GM10248 (cell line): ENCODE data around the gene PRMT2.
"Not testable (repeated sequence)": the region's sequence is repeated elsewhere in the genome, so short reads cannot be mapped to it uniquely, and the experiment has no call there.

Source experiments
- CTCF ChIA-PET: fragments of 300-600 bp; sonication (Branson Sonifier 250); formaldehyde crosslinking; extraction: SDS; loops from one replicate; lab custom pipeline; 2021; ENCODE audit warnings: antibody characterized with exemption; lab: Yijun Ruan, JAX
- POLR2A ChIA-PET: fragments of 350-650 bp; sonication (Branson Sonifier 250); formaldehyde crosslinking; extraction: SDS; loops from one replicate; lab custom pipeline; 2020; ENCODE audit warnings: antibody characterized with exemption; lab: Yijun Ruan, JAX
- DNase-seq: peaks from one replicate; pipeline ENCODE4 v3.0.0; 2012; ENCODE audit errors: extremely low spot score
- CTCF ChIP-seq: IDR thresholded peaks from 2 replicates; pipeline ENCODE4 v1.5.1; 2012; ENCODE audit warnings: mild to moderate bottlenecking, low read depth; ENCODE audit errors: extremely low read depth, missing control alignments, control extremely low read depth

The PRMT2 gene

GRCh38 chr21:46628868-46629267 is 6.6 kb upstream of the PRMT2 start:
- CTCF ChIA-PET: interaction anchor here (0.7 to 1.9 kb wide), 3 partner anchors 10 to 485 kb away, joined by 3 to 8 read pairs (median 3); no protein-coding TSS in a partner anchor
- POLR2A ChIA-PET: no interaction called here
- no peak for TF ChIP-seq CTCF
- DNase-seq: no peak

- DNase-seq, CTCF ChIA-PET, POLR2A ChIA-PET: not testable (repeated sequence)
Measured at GRCh38 chr21:46630915-46631314, 4.6 kb upstream of the PRMT2 start.

- no peak for TF ChIP-seq CTCF
- POLR2A ChIA-PET: no interaction called here
- DNase-seq: no peak
- CTCF ChIA-PET: interaction anchor here (1.4 to 2.0 kb wide), 3 partner anchors 18 to 490 kb away, joined by 3 to 6 read pairs (median 5); no protein-coding TSS in a partner anchor
Measured at GRCh38 chr21:46633566-46633965, 1.9 kb upstream of the PRMT2 start.

- ChIA-PET POLR2A (no interaction called here), CTCF (interaction anchor here (1.0 to 2.0 kb wide), 8 partner anchors 8 to 491 kb away, joined by 3 to 7 read pairs (median 4); no protein-coding TSS in a partner anchor)
- no peak for DNase-seq
- no peak for TF ChIP-seq CTCF
Measured at GRCh38 chr21:46634427-46634826, 1.0 kb upstream of the PRMT2 start.

GRCh38 chr21:46634966-46635323 is 529 bp upstream of the PRMT2 start:
- ChIA-PET CTCF (interaction anchor here (0.8 to 2.5 kb wide), 11 partner anchors 8 to 492 kb away, joined by 3 to 7 read pairs (median 4); no protein-coding TSS in a partner anchor), POLR2A (interaction anchor here (0.6 to 0.7 kb wide), 3 partner anchors 421 to 1834 kb away, joined by 3 to 6 read pairs (median 4); no protein-coding TSS in a partner anchor)
- TF ChIP-seq CTCF: no peak
- peak; percentile 40 for DNase-seq

- TF ChIP-seq CTCF: no peak
- POLR2A ChIA-PET: no interaction called here
- no peak for DNase-seq
- CTCF ChIA-PET: interaction anchor here (1.3 to 2.5 kb wide), 3 partner anchors 18 to 493 kb away, joined by 3 to 6 read pairs (median 6); no protein-coding TSS in a partner anchor
Measured at GRCh38 chr21:46636181-46636512, 673 bp downstream of the PRMT2 start.

- no peak for TF ChIP-seq CTCF
- DNase-seq: no peak
- CTCF ChIA-PET: interaction anchor here (1.3 to 2.5 kb wide), 3 partner anchors 19 to 494 kb away, joined by 3 to 6 read pairs (median 6); no protein-coding TSS in a partner anchor
- POLR2A ChIA-PET: no interaction called here
Measured at GRCh38 chr21:46636550-46637285, 1.2 kb downstream of the PRMT2 start.
